ENCODE results near the gene TMEM97.
A peak's percentile ranks its signal among the peaks of the same experiment; 100 is the strongest.

The TMEM97 gene

DNA sequence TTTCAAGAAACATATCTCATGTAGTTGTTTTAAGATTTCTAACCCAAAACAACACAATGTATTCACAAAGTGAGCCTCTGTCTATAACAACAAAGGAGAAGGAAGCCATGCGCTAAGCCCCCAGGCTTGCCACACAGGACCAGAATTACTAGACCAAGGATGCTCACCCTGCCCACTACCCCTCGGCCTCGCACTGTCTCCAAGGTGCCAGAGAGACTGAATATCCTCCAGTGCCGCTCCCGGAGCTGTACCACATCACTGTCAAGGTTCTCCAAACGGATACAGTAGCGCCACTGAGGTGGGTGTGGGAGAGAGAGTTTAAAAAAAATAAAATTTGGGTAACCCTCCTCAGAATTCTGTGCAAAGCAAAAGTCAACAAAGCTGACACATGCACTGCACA lies 31.3 kb downstream of the TMEM97 start:
- DNase-seq = no peak

DNA sequence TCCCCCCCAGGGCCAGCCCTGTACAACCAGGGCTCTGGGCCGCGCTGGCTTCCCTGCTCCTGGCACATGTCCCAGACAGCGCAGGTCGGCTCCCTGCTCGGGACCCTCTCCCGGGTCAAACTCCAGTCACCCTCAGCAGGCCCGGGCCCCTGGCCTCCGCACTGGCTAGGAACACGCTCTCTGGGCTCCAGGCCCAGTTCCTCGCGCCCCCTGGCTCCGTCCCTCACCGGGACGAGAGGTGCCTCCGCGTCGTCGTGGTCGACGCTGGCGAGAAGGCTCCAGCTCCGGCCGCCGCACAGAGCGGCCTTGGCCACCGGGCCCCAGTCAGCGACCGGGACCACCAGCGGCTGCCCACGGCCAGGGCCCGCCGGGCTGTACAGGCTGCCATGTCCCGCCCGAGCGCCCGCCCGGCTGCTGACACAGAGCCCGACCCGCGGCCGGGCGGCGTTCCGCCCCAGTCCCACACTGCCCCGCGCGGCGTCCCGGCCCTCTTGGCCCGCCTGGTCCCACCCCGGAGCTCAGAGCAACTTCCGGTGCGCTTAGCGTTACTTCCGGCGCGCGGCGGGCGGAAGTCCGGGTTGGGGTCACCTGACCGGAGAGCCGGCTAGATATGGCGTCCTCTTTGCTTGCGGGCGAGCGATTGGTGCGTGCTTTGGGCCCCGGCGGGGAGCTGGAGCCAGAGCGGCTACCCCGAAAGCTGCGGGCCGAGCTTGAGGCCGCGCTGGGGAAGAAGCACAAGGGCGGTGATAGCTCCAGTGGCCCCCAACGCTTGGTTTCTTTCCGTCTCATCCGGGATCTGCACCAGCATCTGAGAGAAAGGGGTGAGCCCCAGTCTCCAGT lies 38.3 kb downstream of the TMEM97 start, which contains the start of gene POLDIP2:
TSS of gene POLDIP2 (minus strand) at position 467 of the 840 bp plus-strand sequence. CDS start at position 388, 79 bp downstream.
- peak; percentile 97 to 98 for DNase-seq
- TF ChIP-seq GATA1 (IDR thresholded peaks at IDR 0.05; ENCODE audit: low read depth, low read length) (no peak), POLR2A (IDR thresholded peaks at IDR 0.05; ENCODE audit: low read length) (peak; percentile 96)

More for the DNA sequence above, 31.3 kb downstream of the TMEM97 start:
- TF ChIP-seq GATA1 (IDR thresholded peaks at IDR 0.05; ENCODE audit: low read depth, low read length) (no peak), POLR2A (IDR thresholded peaks at IDR 0.05; ENCODE audit: low read length) (no peak)

DNA sequence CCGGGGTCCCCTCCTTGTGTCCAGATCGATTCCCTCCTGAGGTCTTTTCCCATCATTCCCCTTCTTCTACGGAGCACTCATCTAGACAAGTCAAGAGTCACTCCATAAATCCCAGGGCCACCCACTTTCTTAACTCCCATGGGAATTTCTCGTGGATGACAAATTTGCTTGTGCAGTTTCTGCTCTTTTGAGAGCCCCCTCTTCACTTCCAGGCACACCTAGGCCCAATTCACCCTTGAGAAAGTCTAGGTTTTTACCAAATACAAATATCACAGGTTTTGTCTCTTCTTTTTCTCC lies 38.8 kb downstream of the TMEM97 start:
- no peak for DNase-seq
- TF ChIP-seq POLR2A (IDR thresholded peaks at IDR 0.05; ENCODE audit: low read length) (no peak), GATA1 (IDR thresholded peaks at IDR 0.05; ENCODE audit: low read depth, low read length) (no peak)

DNA sequence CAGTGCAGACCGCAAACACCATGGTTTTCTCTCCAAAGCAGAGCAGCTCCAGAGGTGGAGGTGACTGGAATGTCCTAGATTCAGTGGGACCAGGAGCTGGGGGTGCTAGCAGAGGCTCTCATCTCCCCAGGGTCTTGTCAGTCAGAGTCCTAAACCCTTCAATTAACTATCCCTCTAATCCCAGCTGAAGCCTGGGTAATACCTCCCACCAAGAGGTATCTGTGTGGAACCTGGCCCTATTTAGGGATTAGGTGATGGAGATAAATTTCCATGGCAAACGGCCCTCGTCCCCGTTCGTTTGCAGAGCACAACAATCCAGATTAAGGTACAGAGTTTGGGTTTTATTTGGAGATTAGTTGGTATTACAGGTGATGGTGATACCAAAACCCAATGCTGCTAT lies 44.2 kb downstream of the TMEM97 start:
- no peak for DNase-seq
- TF ChIP-seq POLR2A (IDR thresholded peaks at IDR 0.05; ENCODE audit: low read length) (no peak), GATA1 (IDR thresholded peaks at IDR 0.05; ENCODE audit: low read depth, low read length) (no peak)

DNA sequence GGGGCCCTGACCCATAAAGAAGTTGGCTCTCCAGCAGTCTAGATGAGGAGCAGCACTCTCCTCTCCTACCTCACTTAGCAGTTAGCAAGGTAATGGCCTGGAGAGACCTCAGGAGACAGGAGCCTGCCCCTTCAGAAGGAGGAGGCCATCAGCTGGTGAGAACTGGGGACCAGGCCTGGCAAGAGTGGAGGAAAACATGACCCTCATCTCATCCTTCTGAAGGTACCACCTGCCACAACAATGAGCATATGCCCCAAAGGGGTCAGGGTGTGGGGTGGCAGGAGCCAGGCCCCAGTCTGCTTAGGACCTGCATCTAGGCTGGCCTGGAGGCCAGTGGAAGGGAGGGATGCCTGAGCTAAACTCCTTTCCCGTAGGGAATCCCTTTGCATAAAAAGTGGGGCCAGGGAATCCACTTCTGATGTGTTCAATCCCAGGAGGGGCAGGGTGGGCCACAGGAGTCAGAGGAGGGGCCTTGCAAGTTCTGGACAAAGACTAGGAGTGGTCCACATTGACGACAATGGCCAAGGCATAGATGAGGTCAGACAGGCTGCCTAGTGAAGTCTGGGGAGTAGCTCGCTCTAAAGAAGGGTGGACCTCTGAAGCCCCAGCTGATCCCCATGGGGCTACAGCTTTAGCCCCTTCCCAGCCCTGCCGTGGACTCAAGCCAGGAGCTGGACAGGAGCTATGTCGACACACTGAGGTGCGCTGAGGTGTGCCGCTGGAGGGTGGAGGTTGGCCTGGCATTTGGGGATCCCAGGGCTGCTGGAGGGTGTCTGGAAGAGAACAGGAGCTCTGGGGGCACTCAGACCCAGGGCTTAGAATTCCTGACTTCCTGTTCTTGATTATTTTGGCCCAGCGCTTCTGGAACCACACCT lies 45.0 kb downstream of the TMEM97 start:
- no peak for DNase-seq
- TF ChIP-seq GATA1 (IDR thresholded peaks at IDR 0.05; ENCODE audit: low read depth, low read length) = no peak
- no peak for TF ChIP-seq POLR2A (IDR thresholded peaks at IDR 0.05; ENCODE audit: low read length)

DNA sequence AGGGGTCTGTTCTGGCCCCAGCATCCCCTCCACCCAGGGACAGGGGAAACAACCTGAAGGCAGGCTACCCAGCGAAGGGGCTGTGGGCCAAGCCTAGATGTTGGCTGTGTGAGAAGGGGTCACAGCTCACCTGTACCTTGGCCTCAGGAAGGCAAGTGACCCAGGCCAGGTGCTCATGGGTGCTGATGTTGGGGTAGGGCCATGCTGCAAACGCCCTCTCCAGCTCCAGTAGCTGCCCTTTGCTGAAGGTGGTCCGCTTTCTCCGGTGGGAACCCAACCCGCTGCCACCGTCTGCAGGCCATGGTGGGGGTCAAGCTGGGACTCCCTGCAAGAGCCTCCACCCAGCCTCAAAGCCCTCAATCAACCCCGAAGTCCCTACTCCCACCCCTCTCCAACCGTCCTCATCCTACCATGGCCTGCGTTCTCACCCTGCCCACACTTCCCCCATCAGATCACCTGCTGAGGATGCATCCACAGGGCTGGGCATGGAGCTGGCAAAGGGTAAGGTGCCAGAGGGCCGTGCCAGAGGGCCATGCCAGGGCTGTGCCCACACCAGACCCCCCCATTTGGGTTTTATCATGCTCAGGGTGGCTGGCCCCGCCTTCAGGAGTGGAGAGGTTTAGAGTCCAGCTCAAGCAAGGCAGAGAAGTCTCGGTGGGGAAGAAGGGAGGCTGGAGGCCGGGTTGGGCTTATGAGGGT lies 45.8 kb downstream of the TMEM97 start, which contains the start of gene SEBOX:
TSS of gene SEBOX (minus strand) at position 535 of the 699 bp plus-strand sequence. CDS start at position 487, 48 bp downstream.
- TF ChIP-seq GATA1 (IDR thresholded peaks at IDR 0.05; ENCODE audit: low read depth, low read length) (no peak), POLR2A (IDR thresholded peaks at IDR 0.05; ENCODE audit: low read length) (no peak)
- DNase-seq = no peak

DNA sequence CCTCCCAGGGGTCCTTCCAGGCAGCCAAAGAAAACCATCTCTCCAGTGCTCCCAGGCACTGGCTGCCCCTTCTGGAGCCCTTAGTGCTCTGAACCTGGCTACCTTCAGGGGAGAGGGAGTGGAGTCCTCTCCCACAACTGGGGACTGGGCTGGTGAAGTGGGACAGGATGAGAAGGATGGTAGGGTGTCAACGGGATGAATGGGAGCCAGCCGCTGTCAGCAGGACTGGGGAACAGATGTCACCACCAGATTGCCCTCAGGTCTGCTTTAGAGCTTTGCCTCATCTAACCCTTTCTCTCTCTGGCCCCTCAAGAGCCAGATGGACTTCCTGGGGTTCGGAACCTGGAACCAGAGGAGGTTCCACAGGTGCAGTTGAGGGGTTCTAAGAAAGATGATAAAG lies 46.5 kb downstream of the TMEM97 start:
- DNase-seq = no peak
- TF ChIP-seq GATA1 (IDR thresholded peaks at IDR 0.05; ENCODE audit: low read depth, low read length) = no peak
- no peak for TF ChIP-seq POLR2A (IDR thresholded peaks at IDR 0.05; ENCODE audit: low read length)

DNA sequence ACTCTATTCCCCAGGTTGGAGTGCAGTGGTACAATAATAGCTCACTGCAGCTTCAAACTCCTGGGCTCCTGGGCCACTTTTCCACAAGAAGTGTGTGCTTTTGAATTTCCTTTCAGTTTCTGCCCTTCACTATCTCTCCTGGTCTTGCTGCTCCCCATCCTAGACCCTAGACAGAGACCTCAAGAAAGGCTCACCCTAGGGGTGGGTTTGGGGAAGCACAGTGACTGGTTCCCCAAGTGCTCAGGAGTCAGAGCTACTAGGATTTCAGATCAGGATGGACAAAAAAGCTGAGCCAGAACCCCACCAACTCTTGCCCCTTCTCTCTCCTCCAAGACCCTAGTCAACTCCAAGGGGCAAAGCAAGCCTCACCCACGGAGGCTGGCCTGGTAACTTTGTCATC lies 47.6 kb downstream of the TMEM97 start:
- DNase-seq = no peak
- no peak for TF ChIP-seq POLR2A (IDR thresholded peaks at IDR 0.05; ENCODE audit: low read length)
- no peak for TF ChIP-seq GATA1 (IDR thresholded peaks at IDR 0.05; ENCODE audit: low read depth, low read length)

DNA sequence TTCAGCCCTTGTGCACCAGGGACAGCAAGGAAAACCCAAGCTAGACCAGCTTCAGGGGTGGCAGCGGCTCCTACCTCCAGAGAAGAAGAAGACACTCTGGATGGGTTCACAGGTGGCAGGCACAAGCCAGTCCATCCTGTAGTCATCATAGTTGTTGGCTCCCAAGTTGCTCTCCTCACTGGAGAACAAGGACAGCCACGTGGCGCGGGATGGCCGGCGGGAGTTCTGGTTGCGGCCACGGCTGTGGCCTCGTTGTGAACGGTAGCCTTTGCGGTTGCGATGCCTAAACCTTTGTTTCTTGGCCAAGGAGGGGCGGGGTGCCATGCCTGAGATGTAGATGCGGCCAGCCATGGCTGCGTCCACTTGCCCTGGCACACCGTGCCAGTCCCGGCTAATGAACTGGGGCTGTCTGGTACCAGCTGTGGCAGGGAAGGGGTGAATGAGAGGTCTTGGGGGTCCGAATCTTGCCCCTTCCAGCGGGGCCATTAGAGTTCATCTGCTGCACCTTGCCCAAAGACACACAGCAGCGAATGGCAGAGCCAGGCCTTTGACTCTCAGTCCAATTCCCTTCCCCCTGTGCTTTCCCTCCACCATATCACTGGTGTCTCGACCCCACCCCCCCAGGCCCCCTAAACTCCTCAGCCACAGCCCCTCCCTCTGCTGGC lies 48.8 kb downstream of the TMEM97 start:
- DNase-seq = no peak
- TF ChIP-seq POLR2A (IDR thresholded peaks at IDR 0.05; ENCODE audit: low read length) (no peak), GATA1 (IDR thresholded peaks at IDR 0.05; ENCODE audit: low read depth, low read length) (no peak)

DNA sequence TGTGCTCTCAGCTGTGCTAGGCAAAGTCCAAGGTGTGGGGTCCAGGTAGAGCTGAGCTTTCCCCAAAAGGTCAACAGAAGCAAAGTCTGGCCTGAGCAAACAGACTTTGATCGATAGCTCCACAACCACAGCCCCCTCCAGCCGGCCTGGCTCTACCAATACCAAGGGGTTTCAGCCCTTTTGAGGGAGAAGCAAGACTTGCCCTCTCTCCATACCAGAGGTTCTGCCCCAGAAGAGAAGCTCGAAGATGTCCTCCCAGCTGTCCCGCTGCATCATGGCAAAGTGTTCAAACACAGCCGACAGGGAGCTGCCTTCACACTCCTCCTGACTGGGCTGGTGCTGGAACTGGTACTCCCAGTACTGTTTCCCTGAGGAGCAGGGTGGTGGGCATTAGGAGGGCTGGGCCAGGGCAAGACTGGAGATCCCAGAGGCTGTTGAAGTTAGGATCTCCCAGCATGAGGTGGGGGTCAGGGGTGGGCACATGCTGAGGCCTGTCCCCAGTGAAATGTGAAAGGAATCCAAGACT lies 49.4 kb downstream of the TMEM97 start:
- no peak for TF ChIP-seq POLR2A (IDR thresholded peaks at IDR 0.05; ENCODE audit: low read length)
- no peak for TF ChIP-seq GATA1 (IDR thresholded peaks at IDR 0.05; ENCODE audit: low read depth, low read length)
- no peak for DNase-seq

DNA sequence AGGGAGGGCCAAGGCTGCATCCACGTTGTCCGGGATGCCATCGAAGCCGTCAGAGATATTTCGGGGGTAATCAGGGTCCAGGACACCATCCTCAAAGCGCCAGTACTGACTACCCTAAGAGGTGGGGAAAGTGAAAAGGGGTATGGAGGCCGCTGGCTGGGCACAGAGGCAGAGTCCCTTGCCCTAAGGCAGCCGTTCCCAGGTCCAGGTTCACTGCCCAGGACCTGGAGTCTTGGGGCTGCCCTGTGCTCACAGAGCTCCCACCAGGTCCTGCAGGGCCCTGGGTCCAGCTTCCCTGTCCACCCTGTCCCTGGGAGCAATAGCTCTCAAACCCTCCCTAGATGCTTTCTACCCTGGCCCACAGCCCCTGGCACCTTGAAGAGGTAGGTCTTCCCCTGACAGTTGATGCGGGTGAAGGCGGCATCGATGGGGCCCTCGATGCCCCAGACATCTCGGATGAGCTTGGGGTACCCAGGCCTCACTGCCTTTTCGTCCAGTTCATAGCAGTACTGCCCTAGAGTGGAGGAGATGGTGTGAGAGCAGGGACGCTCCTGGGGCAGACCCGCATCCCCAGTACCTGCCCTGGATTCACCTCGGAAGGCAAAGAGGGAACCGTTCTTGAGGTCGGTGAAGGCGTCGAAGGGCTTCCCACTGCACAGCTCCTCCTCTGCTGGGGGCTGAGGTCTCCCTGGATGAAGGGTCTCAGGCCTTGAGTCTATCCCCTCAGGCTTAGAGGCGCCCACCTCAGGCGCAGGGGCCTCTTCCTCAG lies 50.1 kb downstream of the TMEM97 start:
- TF ChIP-seq POLR2A (IDR thresholded peaks at IDR 0.05; ENCODE audit: low read length) (no peak), GATA1 (IDR thresholded peaks at IDR 0.05; ENCODE audit: low read depth, low read length) (no peak)
- no peak for DNase-seq

DNA sequence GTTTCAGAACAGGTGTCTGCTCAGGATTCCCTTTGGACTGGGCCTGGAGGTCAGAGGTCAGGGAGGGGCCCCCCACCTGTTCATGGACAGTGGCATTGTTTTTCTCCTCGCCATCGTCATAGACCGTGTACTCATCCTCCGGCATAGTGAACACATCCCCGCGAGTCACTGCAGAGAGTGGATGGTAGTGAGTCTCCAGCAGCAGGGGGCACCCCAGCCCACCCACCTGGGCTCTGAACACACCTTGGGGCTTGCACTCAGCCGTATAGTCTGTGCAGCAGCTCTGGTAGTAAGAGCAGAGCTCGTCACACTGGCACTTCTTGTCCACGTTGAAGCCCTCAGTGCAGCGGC lies 50.7 kb downstream of the TMEM97 start:
- no peak for TF ChIP-seq GATA1 (IDR thresholded peaks at IDR 0.05; ENCODE audit: low read depth, low read length)
- no peak for TF ChIP-seq POLR2A (IDR thresholded peaks at IDR 0.05; ENCODE audit: low read length)
- no peak for DNase-seq

Data from erythroblast (primary cell).